HG03280 (cell line): ENCODE data around the gene MEGF6.
"Not testable (repeated sequence)": the region's sequence is repeated elsewhere in the genome, so short reads cannot be mapped to it uniquely, and the experiment has no call there.

ENCODE experiments used
- ATAC-seq: cut with Tn5 transposase; IDR thresholded peaks from one replicate; pipeline ENCODE4 v1.9.1; 2021; ENCODE audit warnings: mild to moderate bottlenecking, moderate library complexity; ENCODE audit not compliant: unreplicated experiment

MEGF6 gene

GRCh38 chr1:3594706-3595377, 16.5 kb downstream of the MEGF6 start:
- ATAC-seq: no peak

- no peak for ATAC-seq
These were observed 17.6 kb downstream of the MEGF6 start for GRCh38 chr1:3593745-3594144.

GRCh38 chr1:3593334-3593733, 18.0 kb downstream of the MEGF6 start:
- no peak for ATAC-seq

GRCh38 chr1:3590951-3591865, 20.1 kb downstream of the MEGF6 start:
- no peak for ATAC-seq

GRCh38 chr1:3590139-3590763, 21.1 kb downstream of the MEGF6 start:
- no peak for ATAC-seq

- no peak for ATAC-seq
These were observed 22.9 kb downstream of the MEGF6 start for GRCh38 chr1:3588395-3588794.

GRCh38 chr1:3586986-3587759, 24.1 kb downstream of the MEGF6 start:
- ATAC-seq: no peak

GRCh38 chr1:3585940-3586568, 25.3 kb downstream of the MEGF6 start:
- ATAC-seq: no peak

GRCh38 chr1:3585353-3585868, 25.9 kb downstream of the MEGF6 start:
- not testable (repeated sequence) for ATAC-seq

GRCh38 chr1:3584915-3585314, 26.4 kb downstream of the MEGF6 start:
- no peak for ATAC-seq

GRCh38 chr1:3583751-3584150, 27.6 kb downstream of the MEGF6 start:
- ATAC-seq: not testable (repeated sequence)

GRCh38 chr1:3581296-3582036, 29.8 kb downstream of the MEGF6 start:
- ATAC-seq: no peak

- ATAC-seq: no peak
These were observed 31.1 kb downstream of the MEGF6 start for GRCh38 chr1:3580231-3580630.

GRCh38 chr1:3579626-3580025, 31.7 kb downstream of the MEGF6 start:
- no peak for ATAC-seq

GRCh38 chr1:3578906-3579305, 32.4 kb downstream of the MEGF6 start:
- ATAC-seq: no peak

GRCh38 chr1:3578433-3578805, 32.9 kb downstream of the MEGF6 start:
- no peak for ATAC-seq

- ATAC-seq: no peak
These were observed 33.4 kb downstream of the MEGF6 start for GRCh38 chr1:3577711-3578432.

GRCh38 chr1:3577300-3577699, 34.0 kb downstream of the MEGF6 start:
- ATAC-seq: no peak

- ATAC-seq: no peak
These were observed 35.3 kb downstream of the MEGF6 start for GRCh38 chr1:3575993-3576392.
